ENCODE measurements around the gene RALGDS.

GRCh38 chr9:133125941-133126696 lies 5.1 kb upstream of the RALGDS start:
- TF ChIP-seq, protein P1, sequence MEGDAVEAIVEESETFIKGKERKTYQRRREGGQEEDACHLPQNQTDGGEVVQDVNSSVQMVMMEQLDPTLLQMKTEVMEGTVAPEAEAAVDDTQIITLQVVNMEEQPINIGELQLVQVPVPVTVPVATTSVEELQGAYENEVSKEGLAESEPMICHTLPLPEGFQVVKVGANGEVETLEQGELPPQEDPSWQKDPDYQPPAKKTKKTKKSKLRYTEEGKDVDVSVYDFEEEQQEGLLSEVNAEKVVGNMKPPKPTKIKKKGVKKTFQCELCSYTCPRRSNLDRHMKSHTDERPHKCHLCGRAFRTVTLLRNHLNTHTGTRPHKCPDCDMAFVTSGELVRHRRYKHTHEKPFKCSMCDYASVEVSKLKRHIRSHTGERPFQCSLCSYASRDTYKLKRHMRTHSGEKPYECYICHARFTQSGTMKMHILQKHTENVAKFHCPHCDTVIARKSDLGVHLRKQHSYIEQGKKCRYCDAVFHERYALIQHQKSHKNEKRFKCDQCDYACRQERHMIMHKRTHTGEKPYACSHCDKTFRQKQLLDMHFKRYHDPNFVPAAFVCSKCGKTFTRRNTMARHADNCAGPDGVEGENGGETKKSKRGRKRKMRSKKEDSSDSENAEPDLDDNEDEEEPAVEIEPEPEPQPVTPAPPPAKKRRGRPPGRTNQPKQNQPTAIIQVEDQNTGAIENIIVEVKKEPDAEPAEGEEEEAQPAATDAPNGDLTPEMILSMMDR (CRISPR knock-in tag; IDR thresholded peaks at IDR 0.05) = no peak
- TF ChIP-seq FOXM1 (CRISPR knock-in tag; IDR thresholded peaks at IDR 0.05) = no peak
- no peak for TF ChIP-seq IRF2 (CRISPR knock-in tag; IDR thresholded peaks at IDR 0.05)
- TF ChIP-seq TEAD2 (CRISPR knock-in tag; IDR thresholded peaks at IDR 0.05) = no peak
